Endothelial cell of umbilical vein (primary cell): ENCODE results near the gene ZNF526. TPM values are rescaled to one million over a fixed set of nuclear protein-coding genes. Genes with fewer than 3 reads are reported as not detected.
A peak's percentile ranks its signal among the peaks of the same experiment; 100 is the strongest.

Source experiments
- BruUV-seq: library from RNA; stranded (reverse); fragments of 400-500 nt; replicated peaks from 2 replicates; lab custom pipeline; 2021; lab: Mats Ljungman, UMichigan
- CTCF ChIA-PET: fragments of 300-600, 350-600 bp; sonication (Branson Sonifier 250); formaldehyde crosslinking; loops from one replicate; lab custom pipeline; 2021; ENCODE audit warnings: antibody characterized with exemption, inconsistent platforms; lab: Charles Lee
- POLR2A ChIA-PET: fragments of 300-600, 350-600 bp; sonication (Branson Sonifier 250); formaldehyde crosslinking; loops from one replicate; lab custom pipeline; 2021; ENCODE audit warnings: antibody characterized with exemption, inconsistent platforms; lab: Charles Lee
- DNase-seq: peaks from one replicate; pipeline ENCODE4 v3.0.0-alpha.2; 2011; ENCODE audit warnings: low read depth, low spot score
- FAIRE-seq: peaks from 2 replicates; lab custom pipeline; 2011; peaks lifted over from hg19 to GRCh38; lab: Jason Lieb, UNC
- H2AFZ ChIP-seq: 2 replicates; pipeline ENCODE4 v1.6.0; 2012; ENCODE audit warnings: low read depth, low read length, control low read depth, inconsistent platforms
- H3K27ac ChIP-seq: 2 replicates; pipeline ENCODE4 v1.5.1; 2011; ENCODE audit warnings: low read depth, mild to moderate bottlenecking, control low read depth, low read length, moderate library complexity; ENCODE audit not compliant: insufficient read depth
- H3K27me3 ChIP-seq, 2 experiments: 2 replicates each; pipeline versions ENCODE4 v1.6.0 to v1.6.1; 2011; ENCODE audit warnings: low read length in 2 of 2, mixed read lengths in 1 of 2; ENCODE audit not compliant: control insufficient read depth in 2 of 2, insufficient read depth in 2 of 2
- H3K36me3 ChIP-seq, 2 experiments: 2 replicates in 1 of 2; 3 replicates in 1 of 2; pipeline ENCODE4 v1.5.1; 2011; ENCODE audit warnings: low read length in 2 of 2, mild to moderate bottlenecking in 1 of 2, moderate library complexity in 1 of 2; ENCODE audit not compliant: control insufficient read depth in 2 of 2, insufficient read depth in 2 of 2; ENCODE audit errors: extremely low read depth in 1 of 2
- H3K4me1 ChIP-seq: 3 replicates; pipeline ENCODE4 v1.5.1; 2011; ENCODE audit warnings: mild to moderate bottlenecking, low read length; ENCODE audit not compliant: control insufficient read depth, insufficient read depth; ENCODE audit errors: extremely low read depth
- H3K4me2 ChIP-seq: 2 replicates; pipeline ENCODE4 v1.6.1; 2011; ENCODE audit warnings: low read length, control low read depth, mixed read lengths; ENCODE audit not compliant: insufficient read depth
- H3K4me3 ChIP-seq, 3 experiments: fragments of 200-600 bp in 1 of 3; sonication (generic), shearing (Covaris generic) in 1 of 3; replicated peaks in 1 of 3; 2 replicates each; pipeline ENCODE4 v1.5.1; 2011 to 2016; ENCODE audit warnings: control low read depth in 3 of 3, low read length in 3 of 3, mild to moderate bottlenecking in 2 of 3, inconsistent platforms in 1 of 3, low read depth in 1 of 3, moderate library complexity in 1 of 3; ENCODE audit not compliant: insufficient read depth in 1 of 3
- H3K79me2 ChIP-seq: 2 replicates; pipeline ENCODE4 v1.6.0; 2012; ENCODE audit warnings: low read length, inconsistent platforms; ENCODE audit not compliant: control insufficient read depth, insufficient read depth
- H3K9ac ChIP-seq: replicated peaks from 2 replicates; pipeline ENCODE3; 2011; ENCODE audit warnings: low read length, control low read depth; ENCODE audit not compliant: insufficient read depth; ENCODE audit errors: extremely low read depth
- H3K9me1 ChIP-seq: replicated peaks from 3 replicates; pipeline ENCODE4 v1.6.0; 2011; ENCODE audit warnings: mild to moderate bottlenecking, low read length; ENCODE audit not compliant: control insufficient read depth, insufficient read depth; ENCODE audit errors: extremely low read depth
- H3K9me3 ChIP-seq: replicated peaks from 2 replicates; pipeline ENCODE4 v1.5.1; 2012; ENCODE audit warnings: low read length, inconsistent platforms; ENCODE audit not compliant: control insufficient read depth, insufficient read depth
- H4K20me1 ChIP-seq: replicated peaks from 2 replicates; pipeline ENCODE3; 2011; ENCODE audit warnings: mild to moderate bottlenecking, low read length; ENCODE audit not compliant: control insufficient read depth, insufficient read depth; ENCODE audit errors: extremely low read depth
- EZH2 ChIP-seq: IDR thresholded peaks from 2 replicates; pipeline ENCODE4 v1.6.1; 2012; ENCODE audit warnings: borderline replicate concordance, low read depth, mild to moderate bottlenecking, moderate library complexity, low read length, inconsistent platforms; ENCODE audit not compliant: severe bottlenecking
- POLR2A ChIP-seq: IDR thresholded peaks from 2 replicates; pipeline ENCODE4 v1.6.1; 2012; ENCODE audit warnings: low read depth, mild to moderate bottlenecking, control low read depth, low read length
- POLR2AphosphoS5 ChIP-seq: IDR thresholded peaks from 2 replicates; pipeline ENCODE4 v1.6.1; 2012; ENCODE audit warnings: low read depth, mild to moderate bottlenecking, control low read depth, low read length, moderate library complexity; ENCODE audit not compliant: insufficient read depth
- dilution Hi-C: fragments of 300-500 bp; cut with MboI; formaldehyde crosslinking; loops from one replicate; pipeline ENCODE4 v1.15.0; 2019; ENCODE audit warnings: low sequenced_read_pairs; ENCODE audit not compliant: extremely low pct_ligation_motif_present
- intact Hi-C: fragments of 100-400 bp; cut with micrococcal nuclease; formaldehyde crosslinking; loops from one replicate; pipeline ENCODE4 v1.10.0; 2022
- polyA plus RNA-seq, 4 experiments: library from polyadenylated mRNA; depleted of rRNA in 3 of 4; stranded (reverse) in 3 of 4; unstranded in 1 of 4; fragments of >200 nt; gene quantifications; 2 replicates each; pipeline versions ENCODE4 v1.2.1 to v1.2.3, GENCODE V29; 2011 to 2012; ENCODE audit warnings: missing spikeins in 1 of 4
- total RNA-seq: library from RNA; stranded (reverse); gene quantifications from 2 replicates; pipeline ENCODE4 v1.2.3, GENCODE V29; 2021

Gene ZNF526
- total and polyA plus RNA-seq, 2 donors (not counting 3 experiments of a cell fraction or from before 2014, with no cell fraction given): 6.5 to 13.3 TPM

- no peaks in the 10 kb centered on the region for H3K9me3 ChIP-seq
- H3K4me2 ChIP-seq: peak within 1 kb of the TSS; percentile 66
- H3K4me3 ChIP-seq: peak within 1 kb of the TSS; percentile 83 to 98 (median 94)
- peak; percentile 95 for FAIRE-seq
- ChIA-PET CTCF (interaction anchor here (1.2 to 2.2 kb wide), 6 partner anchors 9 to 36 kb away, joined by 3 to 22 read pairs (median 6); partner anchors contain the start of gene GSK3A), POLR2A (interaction anchor here (0.9 to 1.4 kb wide), 2 partner anchors 24 to 47 kb away, joined by 4 to 6 read pairs; partner anchors contain the start of gene PRR19)
- TF ChIP-seq EZH2 (no peak), POLR2AphosphoS5 (peak; percentile 88), POLR2A (peak; percentile 86)
- peak within 1 kb of the TSS; percentile 79 for H3K27ac ChIP-seq
- intact Hi-C loops (loop anchor here (1.0 kb wide), 2 partner anchors 13 to 25 kb away; no protein-coding TSS in a partner anchor), dilution Hi-C loops (no loop called here)
- peaks cover 0 to 4% of the 10 kb centered on the region in 2 experiments for H3K36me3 ChIP-seq
- no peaks in the 10 kb centered on the region for H3K9me1 ChIP-seq
- H2AFZ ChIP-seq: peak within 1 kb of the TSS; percentile 59
- H3K9ac ChIP-seq: peak within 1 kb of the TSS; percentile 89
- H4K20me1 ChIP-seq: no peaks in the 10 kb centered on the region
- peaks cover 31% of the 10 kb centered on the region for H3K4me1 ChIP-seq
- BruUV-seq: no TSS peak
- H3K27me3 ChIP-seq: no peaks in the 10 kb centered on the region
- H3K79me2 ChIP-seq: peaks cover 44% of the 10 kb centered on the region
- peak; percentile 93 for DNase-seq
These were observed 35.0 kb downstream of the ZNF526 start, which contains the start of gene ERF for GRCh38 chr19:42254850-42255765. TSS of gene ERF (minus strand) at chr19:42255128. CDS start at chr19:42254999, 129 bp downstream.
